ENCODE measurements around the gene VTI1B. TPM values are rescaled to one million over a fixed set of nuclear protein-coding genes. Genes with fewer than 3 reads are reported as not detected.
"Not testable (repeated sequence)": the region's sequence is repeated elsewhere in the genome, so short reads cannot be mapped to it uniquely, and the experiment has no call there.

The VTI1B gene
- total RNA-seq, 6 experiments from 2014 or later: 44.2 to 70.1 (median 54.6) TPM

- intact Hi-C loops (cut with DNase I): no loop called here
- TF ChIP-seq POLR2A (IDR thresholded peaks at IDR 0.05) (no peak), CTCF (IDR thresholded peaks at IDR 0.05) (no peak)
- H3K4me1 ChIP-seq: no peaks in the 10 kb centered on the region
- no peak for DNase-seq
- no peaks in the 10 kb centered on the region for H3K9me3 ChIP-seq
- H3K4me3 ChIP-seq: no peak overlapping the region
- ATAC-seq: peak in 1 of 4 donors; percentile 43
- H3K27me3 ChIP-seq: no peaks in the 10 kb centered on the region
- no peaks in the 10 kb centered on the region for H3K36me3 ChIP-seq
- WGBS (ENCODE audit: insufficient coverage, low coverage, low lambda C conversion rate, missing lambda C conversion rate): 40% methylated on average over 1 of the region's 2 CpGs
- H3K27ac ChIP-seq: no peak overlapping the region
Observed at GRCh38 chr14:67718265-67718664, 43.8 kb upstream of the VTI1B start.

GRCh38 chr14:67717048-67717447 is 42.6 kb upstream of the VTI1B start:
- no peaks in the 10 kb centered on the region for H3K4me1 ChIP-seq
- H3K4me3 ChIP-seq: no peak overlapping the region
- no peaks in the 10 kb centered on the region for H3K36me3 ChIP-seq
- no peak for TF ChIP-seq POLR2A (IDR thresholded peaks at IDR 0.05)
- TF ChIP-seq CTCF (IDR thresholded peaks at IDR 0.05): no peak
- DNase-seq (no peak), ATAC-seq (no peak)
- no peaks in the 10 kb centered on the region for H3K27me3 ChIP-seq
- 100% methylated on average over 1 of the region's 1 CpG for WGBS (ENCODE audit: insufficient coverage, low coverage, low lambda C conversion rate, missing lambda C conversion rate)
- intact Hi-C loops (cut with DNase I): no loop called here
- no peaks in the 10 kb centered on the region for H3K9me3 ChIP-seq
- H3K27ac ChIP-seq: no peak overlapping the region

GRCh38 chr14:67710209-67710608 is 35.8 kb upstream of the VTI1B start:
- no peaks in the 10 kb centered on the region for H3K9me3 ChIP-seq
- H3K36me3 ChIP-seq: no peaks in the 10 kb centered on the region
- no peak overlapping the region for H3K4me3 ChIP-seq
- ATAC-seq (no peak), DNase-seq (no peak)
- intact Hi-C loops (cut with DNase I): no loop called here
- peak overlapping the region in 2 of 3 donors; percentile 19 to 22 for H3K27ac ChIP-seq
- H3K4me1 ChIP-seq: peaks cover 0 to 13% (median 6%) of the 10 kb centered on the region in 4 donors
- WGBS (ENCODE audit: insufficient coverage, low coverage, low lambda C conversion rate, missing lambda C conversion rate): 89% methylated on average over 2 of the region's 2 CpGs
- no peak for TF ChIP-seq POLR2A (IDR thresholded peaks at IDR 0.05)
- no peak for TF ChIP-seq CTCF (IDR thresholded peaks at IDR 0.05)
- no peaks in the 10 kb centered on the region for H3K27me3 ChIP-seq

- WGBS (ENCODE audit: insufficient coverage, low coverage, low lambda C conversion rate, missing lambda C conversion rate): 57% methylated on average over 1 of the region's 1 CpG
- H3K27me3 ChIP-seq; H3K9me3 ChIP-seq; H3K36me3 ChIP-seq; intact Hi-C loops (cut with DNase I); H3K4me3 ChIP-seq; DNase-seq: not testable (repeated sequence)
- Histone ChIP-seq H3K4me1 (peaks cover 0 to 16% (median 6%) of the 10 kb centered on the region in 4 donors), H3K27ac (peak overlapping the region in 2 of 3 donors; percentile 19 to 22)
- ATAC-seq: peak in 3 of 4 donors; percentile 12 to 49 (median 28)
Observed at GRCh38 chr14:67709796-67710195, 35.4 kb upstream of the VTI1B start.

- H3K27me3 ChIP-seq; H3K9me3 ChIP-seq; DNase-seq; intact Hi-C loops (cut with DNase I); H3K36me3 ChIP-seq; H3K4me3 ChIP-seq: not testable (repeated sequence)
- Histone ChIP-seq H3K27ac (peak overlapping the region in 2 of 3 donors; percentile 19 to 22), H3K4me1 (peaks cover 0 to 21% (median 6%) of the 10 kb centered on the region in 4 donors)
- ATAC-seq: peak; percentile 63 to 78 (median 72)
Observed at GRCh38 chr14:67709346-67709745, 34.9 kb upstream of the VTI1B start.

- H3K36me3 ChIP-seq: no peaks in the 10 kb centered on the region
- H3K9me3 ChIP-seq: no peaks in the 10 kb centered on the region
- no peaks in the 10 kb centered on the region for H3K27me3 ChIP-seq
- intact Hi-C loops (cut with DNase I): no loop called here
- DNase-seq: no peak
- TF ChIP-seq CTCF (IDR thresholded peaks at IDR 0.05) (no peak), POLR2A (IDR thresholded peaks at IDR 0.05) (no peak)
- 39% methylated on average over 3 of the region's 3 CpGs for WGBS (ENCODE audit: insufficient coverage, low coverage, low lambda C conversion rate, missing lambda C conversion rate)
- peaks cover 0 to 26% (median 6%) of the 10 kb centered on the region in 4 donors for H3K4me1 ChIP-seq
- ATAC-seq: no peak
- H3K27ac ChIP-seq: no peak overlapping the region
- H3K4me3 ChIP-seq: no peak overlapping the region
Observed at GRCh38 chr14:67705211-67705610, 30.8 kb upstream of the VTI1B start.
